GM12873 (cell line): ENCODE measurements around the gene LHX4.

Experiments used
- CTCF ChIP-seq: IDR thresholded peaks from 2 replicates; pipeline ENCODE4 v1.5.1; 2012; ENCODE audit warnings: low read depth, mild to moderate bottlenecking, moderate library complexity, low read length, control low read depth; ENCODE audit not compliant: insufficient read depth; ENCODE audit errors: missing control alignments

LHX4 gene

GRCh38 chr1:180239145-180240096 lies 9.4 kb downstream of the LHX4 start:
- TF ChIP-seq CTCF, result no peak

- no peak for TF ChIP-seq CTCF
Observed at GRCh38 chr1:180241716-180242544, 11.9 kb downstream of the LHX4 start.

GRCh38 chr1:180243517-180244221 lies 13.6 kb downstream of the LHX4 start:
- no peak for TF ChIP-seq CTCF

GRCh38 chr1:180244840-180245239 lies 14.8 kb downstream of the LHX4 start:
- no peak for TF ChIP-seq CTCF

- no peak for TF ChIP-seq CTCF
Observed at GRCh38 chr1:180246579-180246978, 16.5 kb downstream of the LHX4 start.

- TF ChIP-seq CTCF, result no peak
Observed at GRCh38 chr1:180247061-180247460, 17.0 kb downstream of the LHX4 start.
